MM.1S (cell line): ENCODE measurements around the gene SPIB.

ENCODE experiments used
- CTCF ChIP-seq: fragments of 300-600 bp; sonication (generic); IDR thresholded peaks from 2 replicates; pipeline ENCODE4 v1.5.1; 2016; ENCODE audit warnings: antibody characterized with exemption, low read length, mixed read lengths
- EZH2 ChIP-seq: fragments of 300-600 bp; sonication (generic); optimal IDR thresholded peaks from 2 replicates; pipeline ENCODE3; 2017; ENCODE audit warnings: low read depth, mild to moderate bottlenecking, antibody characterized with exemption, low read length, mixed read lengths
- EZH2phosphoT487 ChIP-seq: fragments of 300-600 bp; sonication (generic); IDR thresholded peaks from 2 replicates; pipeline ENCODE4 v1.6.1; 2018; ENCODE audit warnings: antibody characterized with exemption, low read length

GRCh38 chr19:50465000-50465399 lies 46.3 kb downstream of the SPIB start:
- TF ChIP-seq CTCF, result no peak
- TF ChIP-seq EZH2, result no peak
- TF ChIP-seq EZH2phosphoT487, result no peak
